DOHH2 (cell line): ENCODE results near the gene SUSD5.

ENCODE experiments used
- EZH2phosphoT487 ChIP-seq: fragments of 200-600 bp; sonication (generic); IDR thresholded peaks from 2 replicates; pipeline ENCODE4 v1.6.1; 2017; ENCODE audit warnings: borderline replicate concordance, mild to moderate bottlenecking, antibody characterized with exemption, low read length, moderate library complexity, mixed read lengths
- TF ChIP-seq, protein P1 (sequence below): fragments of 200-600 bp; sonication (generic); IDR thresholded peaks from one replicate; pipeline ENCODE4 v1.5.1; 2014; ENCODE audit warnings: antibody characterized with exemption, mild to moderate bottlenecking, low read depth, low read length; ENCODE audit not compliant: poor library complexity, severe bottlenecking

DNA sequence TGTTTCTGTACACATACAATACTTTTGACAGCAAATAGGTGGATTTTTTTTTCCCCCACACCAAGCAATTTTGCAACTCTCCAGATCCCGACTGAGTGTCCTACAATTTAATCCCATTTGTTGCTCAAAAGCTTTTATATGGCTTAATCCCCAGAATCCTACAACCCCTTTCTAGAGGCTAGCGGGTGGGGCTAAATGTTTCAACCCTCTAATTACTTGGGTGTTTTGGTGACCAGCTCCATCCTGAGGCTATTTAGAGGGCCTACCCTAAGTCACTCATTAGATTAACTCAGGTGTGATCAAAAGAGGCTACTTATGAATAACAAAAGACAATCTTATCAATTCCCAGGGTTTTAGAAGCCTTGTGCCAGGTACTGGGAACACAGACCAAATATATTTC is 37.6 kb upstream of the SUSD5 start:
- TF ChIP-seq, protein P1, sequence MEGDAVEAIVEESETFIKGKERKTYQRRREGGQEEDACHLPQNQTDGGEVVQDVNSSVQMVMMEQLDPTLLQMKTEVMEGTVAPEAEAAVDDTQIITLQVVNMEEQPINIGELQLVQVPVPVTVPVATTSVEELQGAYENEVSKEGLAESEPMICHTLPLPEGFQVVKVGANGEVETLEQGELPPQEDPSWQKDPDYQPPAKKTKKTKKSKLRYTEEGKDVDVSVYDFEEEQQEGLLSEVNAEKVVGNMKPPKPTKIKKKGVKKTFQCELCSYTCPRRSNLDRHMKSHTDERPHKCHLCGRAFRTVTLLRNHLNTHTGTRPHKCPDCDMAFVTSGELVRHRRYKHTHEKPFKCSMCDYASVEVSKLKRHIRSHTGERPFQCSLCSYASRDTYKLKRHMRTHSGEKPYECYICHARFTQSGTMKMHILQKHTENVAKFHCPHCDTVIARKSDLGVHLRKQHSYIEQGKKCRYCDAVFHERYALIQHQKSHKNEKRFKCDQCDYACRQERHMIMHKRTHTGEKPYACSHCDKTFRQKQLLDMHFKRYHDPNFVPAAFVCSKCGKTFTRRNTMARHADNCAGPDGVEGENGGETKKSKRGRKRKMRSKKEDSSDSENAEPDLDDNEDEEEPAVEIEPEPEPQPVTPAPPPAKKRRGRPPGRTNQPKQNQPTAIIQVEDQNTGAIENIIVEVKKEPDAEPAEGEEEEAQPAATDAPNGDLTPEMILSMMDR, result no peak
- TF ChIP-seq EZH2phosphoT487, result no peak
